ENCODE data around the gene SNCG.

SNCG gene

DNA sequence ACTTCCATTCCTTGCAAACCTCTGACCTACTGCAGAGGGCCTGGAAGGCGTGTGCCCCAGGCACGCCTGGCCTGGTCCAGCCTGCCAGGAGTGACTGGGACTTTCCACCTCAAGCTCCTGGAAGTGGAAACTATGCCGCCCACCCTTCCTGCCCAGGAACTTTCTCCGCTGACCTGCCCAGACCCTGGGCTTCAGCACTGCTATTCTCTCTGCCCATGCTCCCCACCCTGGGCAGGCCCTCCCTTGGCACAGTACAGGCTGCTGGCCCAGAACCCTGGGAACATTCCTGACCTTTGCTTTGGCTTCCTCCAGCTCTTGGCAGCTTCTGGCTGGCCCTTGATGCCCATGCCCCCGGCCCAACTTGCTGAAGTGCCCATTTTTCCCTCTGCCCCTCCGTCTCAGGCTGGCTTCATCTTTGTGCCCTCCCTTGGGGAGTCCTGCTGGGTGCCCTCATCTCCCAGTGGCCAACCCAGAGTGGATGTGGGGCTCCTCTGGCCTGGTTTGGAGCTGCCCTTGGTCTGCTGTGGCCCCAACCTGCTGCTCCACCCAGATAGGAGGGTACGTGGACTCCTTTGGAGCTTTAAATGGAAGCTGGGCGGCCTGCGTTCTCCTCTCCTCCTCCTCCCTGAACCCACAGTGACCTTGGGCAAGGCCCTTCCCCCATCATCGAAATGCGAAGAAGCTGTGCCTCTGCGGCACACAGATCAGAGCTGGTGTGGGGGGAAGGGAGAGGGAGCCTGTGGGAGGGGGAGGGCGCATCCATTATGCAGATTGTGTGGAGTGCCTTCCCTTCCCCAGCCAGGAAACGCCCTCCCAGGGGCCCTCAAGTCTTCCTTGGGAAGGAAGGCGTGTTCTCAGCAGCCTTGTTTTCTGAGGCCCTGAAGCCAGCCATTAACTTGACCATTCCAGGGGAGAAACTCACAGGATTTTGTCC is 4.4 kb upstream of the SNCG start:
- Mint-ChIP-seq H3K27ac (no peak overlapping the region), H3K9me3 (peaks cover 16% of the 10 kb centered on the region), H3K27me3 (no peaks in the 10 kb centered on the region), H3K36me3 (ENCODE audit: low read depth) (no peaks in the 10 kb centered on the region), H3K4me3 (no peak overlapping the region), H3K4me1 (peaks cover 8% of the 10 kb centered on the region)
- no peak for DNase-seq
- ATAC-seq = no peak

DNA sequence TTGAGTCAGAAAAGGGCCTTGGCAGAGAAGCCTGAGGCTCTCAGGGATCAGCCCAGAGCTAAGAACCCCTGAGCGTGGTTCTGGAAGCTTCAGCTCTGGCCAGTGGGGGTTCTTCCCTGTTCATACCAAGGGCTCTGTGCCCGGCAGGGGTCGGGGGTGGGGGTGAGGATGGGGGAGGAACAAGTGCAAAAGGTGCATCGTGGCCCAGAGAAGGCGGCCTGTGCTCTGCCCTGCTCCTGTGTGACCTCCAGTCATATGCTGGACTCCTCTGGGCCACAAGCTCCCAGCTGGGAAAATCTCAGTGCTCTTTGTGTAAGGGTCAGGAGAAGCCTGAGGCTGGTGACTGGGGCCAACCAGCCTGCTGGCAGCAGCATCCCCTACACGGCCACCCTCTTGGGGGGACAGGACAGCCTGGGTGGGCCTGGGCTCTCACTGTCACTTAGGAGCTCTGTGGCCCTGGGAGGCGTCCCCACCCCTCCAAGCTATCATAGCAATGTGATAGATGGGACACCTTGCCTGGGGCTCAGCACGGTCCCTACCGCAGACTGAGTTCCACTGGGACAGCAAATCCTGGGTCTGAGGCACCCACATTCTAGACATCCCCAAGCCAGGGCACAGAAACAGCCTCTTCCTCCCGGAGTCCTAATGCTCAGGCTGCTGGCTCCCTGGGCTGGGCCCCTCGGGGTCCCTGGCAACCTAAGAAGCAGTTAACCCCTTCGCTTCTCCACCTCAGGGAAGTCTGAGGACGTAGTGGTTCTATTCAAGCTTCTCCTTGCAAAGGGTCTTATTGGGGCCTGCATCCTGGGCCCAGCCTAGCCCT is 3.5 kb upstream of the SNCG start:
- H3K4me3 Mint-ChIP-seq = no peak overlapping the region
- H3K4me1 Mint-ChIP-seq = peaks cover 8% of the 10 kb centered on the region
- DNase-seq (no peak), ATAC-seq (peak; percentile 2)
- H3K27me3 Mint-ChIP-seq = no peaks in the 10 kb centered on the region
- H3K36me3 Mint-ChIP-seq (ENCODE audit: low read depth) = no peaks in the 10 kb centered on the region
- H3K27ac Mint-ChIP-seq = no peak overlapping the region
- peaks cover 16% of the 10 kb centered on the region for H3K9me3 Mint-ChIP-seq

DNA sequence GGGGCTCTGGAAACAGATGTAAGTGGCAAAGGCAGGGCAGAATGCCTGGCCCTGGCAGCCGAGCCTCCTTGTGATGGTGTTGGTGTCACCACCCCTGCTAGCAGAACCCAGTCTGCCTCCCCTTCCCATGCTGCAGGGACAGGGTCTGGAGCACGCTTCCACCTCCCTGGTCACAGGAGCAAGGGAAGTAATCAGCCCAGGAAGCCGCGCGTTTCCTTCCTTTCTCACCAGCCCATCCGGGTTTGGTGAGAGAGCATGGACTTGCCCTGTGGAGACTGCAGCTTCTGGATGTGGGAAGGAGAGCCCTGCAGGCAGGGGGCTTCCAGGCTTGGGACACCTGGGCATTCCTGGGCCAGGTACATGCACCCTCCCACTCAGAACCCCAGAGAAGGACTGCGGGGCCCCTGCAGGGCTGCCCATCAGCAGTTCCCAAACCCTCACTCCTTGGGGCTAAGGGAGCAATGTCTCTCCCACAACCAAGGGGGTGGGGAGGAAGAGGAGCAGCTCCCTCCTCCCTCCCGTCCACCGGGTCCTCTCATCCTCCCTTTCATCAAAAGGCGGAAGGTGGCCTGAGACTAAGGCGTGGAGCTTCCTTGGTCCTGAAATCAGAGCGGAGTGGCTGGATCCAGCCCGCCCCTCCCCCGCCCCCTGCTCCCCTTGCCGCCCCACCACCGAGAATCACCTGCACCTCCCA is 2.8 kb upstream of the SNCG start:
- peaks cover 3% of the 10 kb centered on the region for H3K4me1 Mint-ChIP-seq
- H3K27ac Mint-ChIP-seq = no peak overlapping the region

DNA sequence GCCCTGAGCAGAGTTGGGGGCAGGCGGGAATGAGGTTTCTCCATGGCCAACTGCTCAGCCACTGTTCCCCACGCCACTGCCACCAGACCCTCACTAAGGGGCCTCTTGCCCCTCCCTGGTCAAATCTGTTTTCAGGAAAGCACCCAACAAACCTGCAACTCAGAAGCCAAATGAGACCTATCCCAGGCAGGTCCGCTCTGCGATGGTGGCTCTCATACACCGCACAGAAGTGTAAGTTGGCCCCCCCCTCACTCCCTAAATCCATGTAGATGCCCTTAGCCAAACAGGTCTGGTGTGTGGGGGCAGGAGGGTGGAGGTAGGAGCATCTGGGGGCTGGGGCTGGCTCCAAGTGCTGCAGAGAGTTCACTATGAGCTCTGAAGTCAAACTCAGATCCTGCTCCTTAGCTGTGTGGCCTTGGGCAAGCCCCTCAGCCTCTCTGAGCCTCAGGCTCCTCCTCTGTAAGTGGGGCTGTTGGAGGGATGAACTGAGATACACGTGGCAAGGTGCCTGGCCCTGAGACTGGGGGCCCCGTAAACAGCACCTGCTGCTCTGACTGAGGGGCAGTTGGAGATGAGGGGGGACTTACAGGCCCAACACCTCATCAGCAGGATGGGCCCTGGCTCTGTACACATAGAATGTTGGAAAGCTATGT is 2.1 kb upstream of the SNCG start:
- no peak overlapping the region for H3K27ac Mint-ChIP-seq
- H3K4me3 Mint-ChIP-seq = no peak overlapping the region
- no peak for ATAC-seq
- no peak for DNase-seq
- no peaks in the 10 kb centered on the region for H3K4me1 Mint-ChIP-seq
- H3K27me3 Mint-ChIP-seq = no peaks in the 10 kb centered on the region
- H3K36me3 Mint-ChIP-seq (ENCODE audit: low read depth) = no peaks in the 10 kb centered on the region
- H3K9me3 Mint-ChIP-seq = peaks cover 16% of the 10 kb centered on the region

More for the DNA sequence above, 2.8 kb upstream of the SNCG start:
- no peaks in the 10 kb centered on the region for H3K27me3 Mint-ChIP-seq
- ATAC-seq = no peak
- H3K4me3 Mint-ChIP-seq = no peak overlapping the region
- peaks cover 16% of the 10 kb centered on the region for H3K9me3 Mint-ChIP-seq
- H3K36me3 Mint-ChIP-seq (ENCODE audit: low read depth) = no peaks in the 10 kb centered on the region
- no peak for DNase-seq

DNA sequence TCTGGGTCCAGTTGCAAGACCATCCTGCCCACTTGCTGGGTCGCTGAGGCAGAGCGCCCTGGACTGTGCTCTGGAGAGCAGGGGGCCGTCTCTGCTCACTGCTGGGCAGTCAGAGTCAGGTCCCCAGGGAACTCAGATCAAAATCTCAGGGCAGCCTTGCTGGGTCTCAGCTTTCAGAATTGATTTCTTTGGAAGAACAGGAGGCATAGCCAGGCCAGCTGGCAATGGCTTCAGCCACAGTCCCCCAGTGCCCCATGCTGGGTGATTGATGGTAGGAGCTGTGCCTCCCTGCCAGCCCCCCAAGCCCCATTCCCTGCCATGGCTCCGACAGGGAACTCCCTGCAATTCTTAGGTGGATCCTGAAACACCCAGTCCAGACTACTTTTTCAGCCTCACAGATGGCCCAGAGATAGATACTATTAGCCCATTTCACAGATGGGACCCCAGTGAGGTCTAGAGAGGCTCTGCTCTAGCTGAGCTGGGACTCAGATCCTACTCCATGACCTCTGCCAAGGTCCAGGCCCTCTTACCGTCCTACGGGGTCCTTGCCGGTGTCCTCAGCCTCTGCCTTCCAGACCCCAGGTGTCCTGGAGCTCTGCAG is 1.5 kb upstream of the SNCG start:
- no peak overlapping the region for H3K27ac Mint-ChIP-seq
- no peaks in the 10 kb centered on the region for H3K4me1 Mint-ChIP-seq
- ATAC-seq = no peak
- H3K36me3 Mint-ChIP-seq (ENCODE audit: low read depth) = no peaks in the 10 kb centered on the region
- peaks cover 12% of the 10 kb centered on the region for H3K9me3 Mint-ChIP-seq
- DNase-seq = no peak
- H3K27me3 Mint-ChIP-seq = no peaks in the 10 kb centered on the region
- no peak overlapping the region for H3K4me3 Mint-ChIP-seq

DNA sequence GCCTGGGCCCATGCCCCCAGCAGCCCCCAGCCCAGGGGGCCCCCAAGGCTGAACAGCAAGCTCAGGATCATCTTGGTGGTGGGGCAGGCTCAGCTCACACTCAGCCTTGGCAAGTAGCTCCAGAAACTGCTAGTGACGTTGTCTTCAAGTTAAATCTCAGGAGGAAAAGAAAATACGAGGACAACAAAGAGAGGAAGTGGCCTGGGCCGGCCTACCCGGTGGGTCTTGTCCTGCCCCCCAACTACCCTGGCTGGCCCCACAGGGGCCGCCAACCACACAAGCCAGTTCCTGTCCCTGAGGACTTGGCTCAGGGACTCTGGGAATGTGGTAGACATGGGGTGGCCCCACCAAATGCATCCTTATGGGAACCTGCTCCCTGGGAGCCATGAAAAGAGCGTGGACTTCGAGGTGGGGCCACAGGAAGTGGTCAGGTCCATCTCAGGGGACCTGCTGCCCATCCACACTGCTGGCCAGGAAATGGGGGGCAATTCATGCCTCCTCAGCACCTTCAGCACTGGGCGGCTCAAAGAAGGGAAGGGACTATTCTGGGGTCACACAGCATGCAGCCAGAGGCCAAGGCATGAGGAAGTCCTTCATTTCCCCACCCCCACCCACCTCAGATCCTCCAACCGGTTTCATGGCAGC is 806 bp upstream of the SNCG start, which contains the start of gene MMRN2:
Gene MMRN2, minus strand, starts transcription at position 145 of the 645 bp plus-strand sequence. Its CDS starts 74 bp downstream, at position 71.
- no peak for DNase-seq
- Mint-ChIP-seq H3K9me3 (peaks cover 6% of the 10 kb centered on the region), H3K4me3 (no peak within 1 kb of the TSS), H3K36me3 (ENCODE audit: low read depth) (no peaks in the 10 kb centered on the region), H3K27ac (no peak within 1 kb of the TSS), H3K27me3 (no peaks in the 10 kb centered on the region), H3K4me1 (no peaks in the 10 kb centered on the region)
- no peak for ATAC-seq

DNA sequence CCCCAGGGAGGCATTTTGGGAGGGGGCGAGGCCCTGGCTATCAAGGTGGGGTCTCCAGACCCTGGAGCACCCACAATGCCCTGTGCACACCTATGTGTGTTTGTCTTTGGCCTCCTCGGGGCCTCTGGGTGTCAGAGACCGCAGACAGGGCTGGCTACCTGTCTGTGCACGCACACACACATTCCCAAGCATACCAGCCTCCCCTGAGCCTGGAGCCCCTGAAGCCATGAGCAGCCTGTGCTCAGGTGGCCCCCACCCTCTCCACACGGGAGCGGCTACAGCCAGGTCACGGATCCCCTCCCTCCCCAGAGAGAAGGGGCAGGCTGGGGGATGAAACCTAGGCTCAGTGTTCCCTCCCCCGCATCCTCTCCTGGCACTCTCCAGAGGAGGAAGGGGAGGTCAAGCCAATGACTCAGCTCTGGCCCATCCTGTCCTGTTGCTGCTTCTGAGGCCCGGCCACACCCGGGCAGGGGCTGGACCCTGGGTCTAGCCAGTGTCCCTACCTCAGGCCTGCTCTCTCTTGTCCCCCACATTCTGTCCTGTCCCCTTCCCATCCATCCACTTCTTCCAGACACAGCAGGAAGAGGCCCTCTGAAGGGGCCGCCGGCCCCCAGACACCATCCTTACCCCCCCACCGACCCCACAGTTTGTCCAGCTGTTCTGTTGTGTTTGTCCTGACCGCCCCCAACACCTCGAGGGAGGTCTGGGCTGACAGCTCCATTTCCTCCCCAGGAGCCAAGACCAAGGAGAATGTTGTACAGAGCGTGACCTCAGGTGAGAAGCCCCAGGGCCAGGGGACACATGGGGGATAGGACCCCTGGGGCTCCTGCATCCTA is 720 bp downstream of the SNCG start:
- ATAC-seq = no peak
- no peaks in the 10 kb centered on the region for H3K9me3 Mint-ChIP-seq
- no peaks in the 10 kb centered on the region for H3K4me1 Mint-ChIP-seq
- H3K4me3 Mint-ChIP-seq = no peak overlapping the region
- no peak for DNase-seq
- no peaks in the 10 kb centered on the region for H3K36me3 Mint-ChIP-seq (ENCODE audit: low read depth)
- H3K27ac Mint-ChIP-seq = no peak overlapping the region
- H3K27me3 Mint-ChIP-seq = no peaks in the 10 kb centered on the region

DNA sequence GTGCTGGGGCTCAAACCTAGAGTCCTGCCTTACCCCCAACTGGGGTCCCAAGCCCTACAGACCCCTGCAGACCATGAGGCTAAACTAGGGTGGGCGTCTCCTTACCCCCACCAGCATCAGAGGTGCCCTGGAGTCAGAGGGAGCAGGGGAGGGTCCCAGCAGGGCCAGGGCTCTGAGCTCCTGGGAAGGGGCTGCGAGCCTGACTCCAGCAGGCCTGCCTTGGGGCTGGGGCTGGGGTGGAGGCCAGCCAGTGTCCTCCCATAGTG is 1.3 kb downstream of the SNCG start:
- Mint-ChIP-seq H3K36me3 (ENCODE audit: low read depth) (no peaks in the 10 kb centered on the region), H3K4me3 (no peak overlapping the region), H3K9me3 (no peaks in the 10 kb centered on the region), H3K27ac (no peak overlapping the region), H3K27me3 (no peaks in the 10 kb centered on the region), H3K4me1 (no peaks in the 10 kb centered on the region)
- DNase-seq = no peak
- ATAC-seq = no peak

DNA sequence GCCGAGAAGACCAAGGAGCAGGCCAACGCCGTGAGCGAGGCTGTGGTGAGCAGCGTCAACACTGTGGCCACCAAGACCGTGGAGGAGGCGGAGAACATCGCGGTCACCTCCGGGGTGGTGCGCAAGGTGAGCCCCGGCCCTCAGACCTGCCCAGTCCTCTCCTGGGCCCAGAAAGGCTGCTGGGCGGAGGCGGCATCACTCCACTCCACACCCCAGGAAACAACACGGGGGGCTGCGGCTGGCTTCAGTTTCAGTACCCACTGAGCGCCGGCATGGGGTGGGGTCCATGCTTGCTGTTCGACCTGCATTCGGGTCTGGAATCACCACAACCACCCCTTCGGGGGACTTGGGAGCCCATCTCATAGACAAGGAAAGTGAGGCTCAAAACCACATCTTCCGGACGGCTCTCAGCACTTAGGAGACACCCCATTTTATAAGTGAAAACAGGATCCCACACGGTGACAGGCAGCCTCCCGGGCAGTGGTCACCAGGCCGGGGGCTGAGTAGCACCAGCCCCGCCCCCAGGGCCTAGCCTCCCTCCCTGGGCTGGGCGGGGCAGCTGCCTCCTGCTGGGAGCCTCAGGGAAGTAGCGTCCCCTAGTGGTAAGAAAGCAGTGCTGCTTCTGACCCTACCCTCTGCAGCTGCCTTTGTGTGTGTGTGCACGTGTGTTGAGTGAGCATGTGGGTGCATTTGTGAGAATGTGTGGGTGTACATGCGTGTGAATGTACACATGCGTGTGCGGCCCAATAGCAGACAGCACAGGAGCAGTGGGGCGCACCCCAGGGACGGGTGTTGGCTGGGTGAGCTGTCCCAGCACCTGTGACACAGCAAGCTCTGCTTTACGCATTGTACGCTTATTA is 1.8 kb downstream of the SNCG start:
- Mint-ChIP-seq H3K36me3 (ENCODE audit: low read depth) (no peaks in the 10 kb centered on the region), H3K27me3 (no peaks in the 10 kb centered on the region), H3K4me1 (peaks cover 3% of the 10 kb centered on the region), H3K4me3 (no peak overlapping the region), H3K9me3 (no peaks in the 10 kb centered on the region), H3K27ac (no peak overlapping the region)
- ATAC-seq (peak; percentile 70), DNase-seq (peak; percentile 44)

DNA sequence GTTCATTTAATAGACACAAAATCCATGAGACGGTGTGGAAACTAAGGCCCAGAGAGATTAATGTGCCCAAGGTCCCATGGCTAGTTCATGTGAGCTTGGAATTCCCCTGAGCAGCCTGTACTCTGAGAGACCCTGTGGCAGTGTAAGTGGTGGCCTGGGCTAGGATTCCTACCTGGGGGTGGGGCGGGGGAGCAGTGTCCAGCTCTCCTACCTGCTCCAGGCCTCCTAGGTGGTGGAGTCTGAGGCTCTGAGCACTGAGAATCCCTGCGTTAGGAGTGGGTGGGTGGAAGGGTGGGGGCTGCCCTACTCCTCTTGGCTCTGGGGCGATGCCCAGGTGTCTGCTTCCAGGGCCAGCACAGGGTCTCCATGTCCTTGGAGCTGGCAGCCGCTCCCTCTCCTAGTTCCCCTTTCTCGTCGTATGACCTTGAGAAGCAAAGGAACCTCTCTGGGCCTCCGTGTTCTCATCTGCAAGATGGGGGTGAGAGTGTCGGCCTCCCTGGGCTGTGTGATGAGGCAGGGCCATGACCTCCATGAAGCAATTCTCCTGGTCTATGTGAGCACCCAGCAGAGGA is 2.5 kb downstream of the SNCG start:
- Mint-ChIP-seq H3K27me3 (no peaks in the 10 kb centered on the region), H3K9me3 (no peaks in the 10 kb centered on the region), H3K36me3 (ENCODE audit: low read depth) (no peaks in the 10 kb centered on the region), H3K4me3 (no peak overlapping the region), H3K4me1 (peaks cover 11% of the 10 kb centered on the region), H3K27ac (no peak overlapping the region)
- DNase-seq = no peak
- ATAC-seq = no peak

DNA sequence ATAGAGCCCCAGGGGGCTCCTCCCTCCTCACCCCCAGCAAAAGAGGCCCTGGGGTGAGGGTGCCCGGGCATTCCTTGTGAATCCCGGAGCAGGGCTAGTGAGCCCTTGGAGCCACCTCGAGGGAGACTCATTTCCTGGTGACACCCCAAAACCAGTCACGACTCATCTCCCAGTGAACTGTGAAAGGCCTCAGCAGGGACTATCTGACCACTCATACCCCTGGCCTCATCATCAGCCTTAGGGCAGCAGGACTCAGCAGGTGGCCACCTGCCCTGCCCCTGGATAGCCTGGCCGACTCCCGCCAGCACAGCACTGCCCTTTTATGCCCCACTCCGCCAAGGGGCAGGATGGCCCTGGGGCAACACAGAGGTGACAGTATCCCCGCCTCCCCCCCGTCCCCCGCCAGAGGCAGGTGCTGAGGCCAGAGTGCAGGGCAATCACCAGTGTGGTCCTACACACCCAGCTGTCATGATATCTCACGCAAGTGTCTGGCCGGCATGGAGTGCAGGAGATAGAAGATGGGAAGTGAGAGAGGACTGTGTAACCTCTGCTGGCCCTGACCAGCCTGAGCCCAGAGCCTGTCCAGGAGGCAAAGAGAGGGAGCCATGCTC is 3.2 kb downstream of the SNCG start:
- peaks cover 17% of the 10 kb centered on the region for H3K4me1 Mint-ChIP-seq
- no peak overlapping the region for H3K27ac Mint-ChIP-seq
- H3K27me3 Mint-ChIP-seq = no peaks in the 10 kb centered on the region
- H3K4me3 Mint-ChIP-seq = no peak overlapping the region
- no peak for ATAC-seq
- H3K36me3 Mint-ChIP-seq (ENCODE audit: low read depth) = no peaks in the 10 kb centered on the region
- no peak for DNase-seq
- H3K9me3 Mint-ChIP-seq = no peaks in the 10 kb centered on the region
